GM23248 (cell line): ENCODE measurements around the gene R3HDM2. TPM values are rescaled to one million over a fixed set of nuclear protein-coding genes. Genes with fewer than 3 reads are reported as not detected.

Experiments used
- DNase-seq: peaks from one replicate; pipeline ENCODE4 v3.0.0-alpha.2; 2015
- H2AFZ ChIP-seq: fragments of 200-600 bp; sonication (generic); 2 replicates; pipeline ENCODE4 v1.6.1; 2016; ENCODE audit warnings: antibody characterized with exemption
- H3F3A ChIP-seq: fragments of 200-600 bp; sonication (generic); 2 replicates; pipeline ENCODE4 v1.6.1; 2016; ENCODE audit warnings: mild to moderate bottlenecking, antibody characterized with exemption, mixed run types; ENCODE audit not compliant: insufficient read depth
- H3K27ac ChIP-seq: fragments of 200-600 bp; sonication (generic); 2 replicates; pipeline ENCODE4 v1.5.1; 2016; ENCODE audit warnings: mild to moderate bottlenecking
- H3K27me3 ChIP-seq: fragments of 200-600 bp; sonication (generic); replicated peaks from 2 replicates; pipeline ENCODE4 v1.6.1; 2016; ENCODE audit warnings: mild to moderate bottlenecking; ENCODE audit not compliant: insufficient read depth
- H3K36me3 ChIP-seq: fragments of 200-600 bp; sonication (generic); 2 replicates; pipeline ENCODE4 v1.6.1; 2016; ENCODE audit warnings: low read depth, mild to moderate bottlenecking
- H3K4me1 ChIP-seq: fragments of 200-600 bp; sonication (generic); 2 replicates; pipeline ENCODE4 v1.6.1; 2016; ENCODE audit warnings: mild to moderate bottlenecking; ENCODE audit not compliant: insufficient read depth
- H3K4me2 ChIP-seq: fragments of 200-600 bp; sonication (generic); one replicate; pipeline ENCODE4 v1.6.1; 2016; ENCODE audit warnings: mild to moderate bottlenecking; ENCODE audit not compliant: unreplicated experiment
- H3K4me3 ChIP-seq: fragments of 200-600 bp; sonication (generic); 2 replicates; pipeline ENCODE4 v1.5.1; 2016; ENCODE audit warnings: mild to moderate bottlenecking
- H3K79me2 ChIP-seq: fragments of 200-600 bp; sonication (generic); 2 replicates; pipeline ENCODE4 v1.6.1; 2016; ENCODE audit warnings: mild to moderate bottlenecking; ENCODE audit not compliant: insufficient read depth
- H3K9ac ChIP-seq: fragments of 200-600 bp; sonication (generic); 2 replicates; pipeline ENCODE4 v1.6.1; 2016; ENCODE audit warnings: mild to moderate bottlenecking
- H3K9me2 ChIP-seq: fragments of 200-600 bp; sonication (generic); 2 replicates; pipeline ENCODE4 v1.6.1; 2016; ENCODE audit warnings: mixed run types, mild to moderate bottlenecking, moderate library complexity; ENCODE audit not compliant: insufficient read depth
- H3K9me3 ChIP-seq: fragments of 200-600 bp; sonication (generic); one replicate; pipeline ENCODE4 v1.6.1; 2017; ENCODE audit warnings: low read depth
- H4K20me1 ChIP-seq: fragments of 200-600 bp; sonication (generic); 2 replicates; pipeline ENCODE4 v1.6.0; 2016; ENCODE audit not compliant: insufficient read depth
- EZH2 ChIP-seq: fragments of 200-600 bp; sonication (generic); IDR thresholded peaks from 2 replicates; pipeline ENCODE4 v1.6.1; 2018; ENCODE audit warnings: antibody characterized with exemption, mild to moderate bottlenecking; ENCODE audit not compliant: insufficient read depth, poor library complexity, severe bottlenecking
- EZH2phosphoT487 ChIP-seq: fragments of 200-600 bp; sonication (generic); IDR thresholded peaks from 2 replicates; pipeline ENCODE4 v1.6.1; 2018; ENCODE audit warnings: antibody characterized with exemption, moderate library complexity, mild to moderate bottlenecking, low read depth; ENCODE audit not compliant: insufficient read depth
- WGBS, 2 experiments: methylation state at CpG; one replicate each; pipeline ENCODE4 v1.1.6; 2015 to 2017; ENCODE audit warnings: low lambda C conversion rate in 2 of 2, low coverage in 1 of 2; ENCODE audit errors: missing lambda C conversion rate in 2 of 2; 5-methylcytosine and 5-hydroxymethylcytosine counted together
- in situ Hi-C: fragments of 300-500 bp; cut with MboI; formaldehyde crosslinking; loops from 2 replicates; pipeline ENCODE4 v1.15.0; 2020
- polyA plus RNA-seq: library from polyadenylated mRNA; unstranded; fragments of >200 nt; fragmentation: Nextera tagmentation; extraction: Ambion mirVana; gene quantifications from 2 replicates; pipeline ENCODE4 v1.2.1, GENCODE V29; 2016
- total RNA-seq: library from RNA; depleted of rRNA; stranded (reverse); fragments of >200 nt; shearing (Covaris generic); gene quantifications from 2 replicates; pipeline ENCODE4 v1.2.3, GENCODE V29; 2014

The R3HDM2 gene
- total and polyA plus RNA-seq, 2 experiments from 2014 or later: 16.9 to 17.0 TPM

DNA sequence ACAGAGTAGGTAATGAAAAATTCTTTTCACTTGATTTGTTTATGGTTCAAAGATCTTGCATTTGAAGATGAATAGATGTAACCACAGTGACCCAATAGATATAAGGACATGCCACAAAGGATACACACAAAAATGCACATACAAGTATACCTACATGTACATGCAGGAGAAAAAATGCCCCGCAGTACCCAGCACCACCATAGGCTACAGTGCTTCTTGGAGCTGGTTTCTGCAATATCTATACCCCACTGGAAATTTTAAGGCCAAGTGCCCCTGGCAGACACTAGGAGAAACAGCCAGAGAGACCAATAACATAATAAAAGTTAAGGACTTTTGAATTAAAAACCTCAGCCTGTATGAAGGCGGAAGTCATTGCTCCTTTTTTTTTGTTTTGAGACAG, 167.7 kb downstream of the R3HDM2 start:
- H3K4me2 ChIP-seq: no peak overlapping the region
- no peak overlapping the region for H2AFZ ChIP-seq
- H4K20me1 ChIP-seq: no peaks in the 10 kb centered on the region
- H3K27me3 ChIP-seq: no peaks in the 10 kb centered on the region
- no peak overlapping the region for H3K27ac ChIP-seq
- WGBS, 2 experiments: 78 to 99% methylated on average over 2 of the region's 2 CpGs
- peaks cover 26% of the 10 kb centered on the region for H3K36me3 ChIP-seq
- H3K9me2 ChIP-seq: no peaks in the 10 kb centered on the region
- H3K79me2 ChIP-seq: no peaks in the 10 kb centered on the region
- H3K9me3 ChIP-seq: no peaks in the 10 kb centered on the region
- in situ Hi-C loops: no loop called here
- no peaks in the 10 kb centered on the region for H3K4me1 ChIP-seq
- H3F3A ChIP-seq: peaks cover 13% of the 10 kb centered on the region; the same call in 1 of the 2 replicates
- H3K4me3 ChIP-seq: no peak overlapping the region
- DNase-seq: no peak
- TF ChIP-seq EZH2phosphoT487 (no peak), EZH2 (no peak)
- H3K9ac ChIP-seq: no peak overlapping the region

DNA sequence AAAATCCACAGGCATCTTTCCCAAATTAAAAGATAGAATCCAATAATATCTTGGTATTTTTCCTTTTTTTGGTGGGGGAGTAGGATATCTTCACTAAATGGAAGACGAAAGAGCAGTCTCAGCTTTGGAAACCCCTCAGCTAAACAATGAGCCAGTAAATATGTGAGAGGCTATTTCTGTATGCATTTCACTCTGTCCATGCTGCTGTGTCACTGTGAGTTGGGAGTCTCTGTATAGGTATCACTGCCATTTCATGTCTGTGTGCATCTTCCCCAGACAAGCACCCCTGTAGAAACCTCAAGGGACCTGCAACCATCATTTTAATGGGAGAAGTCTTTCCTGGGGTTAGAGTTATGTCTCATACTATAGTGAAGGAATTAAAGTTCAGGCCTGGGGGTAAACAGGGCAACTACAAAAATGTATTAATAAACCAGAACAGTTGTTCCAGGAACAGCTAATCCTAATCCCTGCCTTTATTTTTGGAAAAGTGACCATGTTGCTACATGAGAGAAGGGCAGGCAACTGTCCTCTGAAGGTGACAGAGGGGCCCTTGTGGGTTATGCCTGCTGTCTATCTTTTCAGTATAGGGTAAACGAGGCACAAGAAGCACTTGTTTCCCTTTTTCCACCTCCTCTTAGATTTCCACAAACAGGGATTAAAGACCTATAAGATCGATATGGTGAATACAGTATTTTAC, 168.6 kb downstream of the R3HDM2 start:
- TF ChIP-seq EZH2 (no peak), EZH2phosphoT487 (no peak)
- H3K4me3 ChIP-seq: no peak overlapping the region
- in situ Hi-C loops: no loop called here
- H3K27me3 ChIP-seq: no peaks in the 10 kb centered on the region
- H3K4me1 ChIP-seq: no peaks in the 10 kb centered on the region
- no peaks in the 10 kb centered on the region for H3K9me2 ChIP-seq
- no peaks in the 10 kb centered on the region for H3K9me3 ChIP-seq
- no peak overlapping the region for H3K27ac ChIP-seq
- H3K4me2 ChIP-seq: no peak overlapping the region
- DNase-seq: no peak
- 0 out of 2 replicates have a peak, but pooled peaks cover 5% of the 10 kb centered on the region for H3F3A ChIP-seq
- H4K20me1 ChIP-seq: no peaks in the 10 kb centered on the region
- WGBS, 2 experiments: 82 to 88% methylated on average over 3 of the region's 3 CpGs
- peaks cover 25% of the 10 kb centered on the region for H3K36me3 ChIP-seq
- no peaks in the 10 kb centered on the region for H3K79me2 ChIP-seq
- no peak overlapping the region for H2AFZ ChIP-seq
- no peak overlapping the region for H3K9ac ChIP-seq

DNA sequence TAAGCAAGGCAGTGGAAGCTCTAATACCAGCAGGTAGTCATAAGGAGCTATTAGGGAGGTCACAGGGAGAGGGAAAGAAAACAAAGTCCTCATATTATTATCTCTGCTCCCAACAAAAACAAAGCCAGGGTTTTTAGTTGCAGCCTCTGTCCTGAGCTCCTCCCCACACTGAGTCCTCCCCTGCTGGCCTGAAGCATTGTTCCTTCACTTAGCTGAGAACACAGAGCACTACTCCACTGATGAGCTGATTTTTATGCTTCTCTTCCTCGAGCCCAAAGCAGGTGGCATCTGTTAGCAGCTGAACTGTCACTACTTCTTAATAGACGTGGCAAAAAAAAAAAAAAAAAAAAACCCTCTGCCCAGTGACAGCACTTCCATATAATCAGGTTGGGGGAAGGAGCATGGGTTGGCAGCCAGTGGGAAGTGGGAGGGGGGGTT, 169.4 kb downstream of the R3HDM2 start:
- Histone ChIP-seq H3K9ac (no peak overlapping the region), H3K36me3 (peaks cover 27% of the 10 kb centered on the region), H3K27me3 (no peaks in the 10 kb centered on the region), H4K20me1 (no peaks in the 10 kb centered on the region), H3F3A (0 out of 2 replicates have a peak, but pooled peaks cover 5% of the 10 kb centered on the region), H3K9me3 (no peaks in the 10 kb centered on the region), H3K4me1 (no peaks in the 10 kb centered on the region), H3K27ac (no peak overlapping the region), H3K4me3 (no peak overlapping the region), H3K4me2 (no peak overlapping the region), H3K9me2 (no peaks in the 10 kb centered on the region), H2AFZ (no peak overlapping the region), H3K79me2 (no peaks in the 10 kb centered on the region)
- no peak for DNase-seq
- WGBS, 2 experiments: 54 to 62% methylated on average over 2 of the region's 2 CpGs
- TF ChIP-seq EZH2: no peak
- TF ChIP-seq EZH2phosphoT487: no peak
- in situ Hi-C loops: no loop called here

DNA sequence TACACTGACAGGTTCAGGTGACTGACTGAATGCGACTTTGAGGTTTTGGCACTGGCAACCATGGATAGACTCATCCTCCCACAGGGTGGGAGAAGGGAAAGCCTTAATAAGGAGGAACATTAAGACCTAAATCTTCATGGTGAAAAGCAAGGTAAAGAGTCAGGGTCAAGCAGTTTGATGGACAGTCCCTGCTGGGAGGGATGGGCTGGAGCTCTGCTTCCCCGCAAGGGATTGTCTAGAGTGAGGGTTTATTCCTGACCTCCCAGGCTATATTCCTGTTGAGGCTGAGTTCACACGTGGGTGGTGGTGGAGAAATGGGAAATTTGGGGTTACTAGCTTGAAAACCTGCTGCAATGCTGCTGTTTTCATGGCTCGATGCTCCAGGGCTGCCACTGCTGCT, 170.5 kb downstream of the R3HDM2 start:
- no peaks in the 10 kb centered on the region for H3K4me1 ChIP-seq
- H3K9me2 ChIP-seq: no peaks in the 10 kb centered on the region
- H3K4me3 ChIP-seq: no peak overlapping the region
- no peak overlapping the region for H3K9ac ChIP-seq
- no peak for TF ChIP-seq EZH2
- no peak for TF ChIP-seq EZH2phosphoT487
- H3K36me3 ChIP-seq: peaks cover 31% of the 10 kb centered on the region
- no peak overlapping the region for H3K27ac ChIP-seq
- H3K79me2 ChIP-seq: no peaks in the 10 kb centered on the region
- H3F3A ChIP-seq: peaks cover 3% of the 10 kb centered on the region; the same call in 1 of the 2 replicates
- H3K27me3 ChIP-seq: no peaks in the 10 kb centered on the region
- no peaks in the 10 kb centered on the region for H4K20me1 ChIP-seq
- 80 to 86% methylated on average over 4 of the region's 4 CpGs for WGBS, 2 experiments
- no peak overlapping the region for H2AFZ ChIP-seq
- no peak overlapping the region for H3K4me2 ChIP-seq
- DNase-seq: no peak
- in situ Hi-C loops: no loop called here
- H3K9me3 ChIP-seq: no peaks in the 10 kb centered on the region
